Adrenal gland (tissue), 5 donors: ENCODE results near the gene SLC38A11.

Experiments
- POLR2A ChIP-seq, 2 donors: fragments of 450-650 bp; IDR thresholded peaks; one replicate each; pipeline ENCODE4 v1.6.1; 2017; ENCODE audit warnings: antibody characterized with exemption in 2 of 2, mild to moderate bottlenecking in 2 of 2, moderate library complexity in 1 of 2
- TF ChIP-seq, protein P1 (sequence below), 6 experiments: fragments of 450-650 bp in 4 of 6; fragments of 200-600 bp in 2 of 6; sonication (generic) in 1 of 6; IDR thresholded peaks; 1 replicate in 5 of 6; 2 replicates in 1 of 6; pipeline versions ENCODE4 v1.5.1 to v1.8.0; 2016 to 2021; ENCODE audit warnings: antibody characterized with exemption in 6 of 6, mild to moderate bottlenecking in 2 of 6, moderate library complexity in 1 of 6
- donor health status: DM: no; HTN: no; CAD: no.

DNA sequence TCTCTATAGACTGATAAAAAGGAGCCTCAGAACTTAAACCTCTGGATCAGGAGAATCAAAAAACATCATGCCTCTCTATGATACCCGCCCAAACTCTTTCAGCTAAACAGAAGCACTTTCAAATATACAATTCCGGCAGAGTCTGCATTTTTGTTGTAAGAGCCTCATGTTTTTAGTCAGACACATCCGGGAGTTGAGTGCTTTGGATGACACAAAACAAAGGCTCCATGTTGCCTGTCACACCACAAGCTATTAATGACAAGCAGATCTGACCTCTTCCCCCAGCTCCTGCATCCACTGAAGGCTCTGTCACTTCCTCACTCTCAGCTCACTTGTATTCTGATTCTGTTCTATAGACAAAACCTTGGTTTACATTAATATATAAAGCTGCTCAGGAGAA is 33.2 kb downstream of the SLC38A11 start:
- TF ChIP-seq, protein P1, sequence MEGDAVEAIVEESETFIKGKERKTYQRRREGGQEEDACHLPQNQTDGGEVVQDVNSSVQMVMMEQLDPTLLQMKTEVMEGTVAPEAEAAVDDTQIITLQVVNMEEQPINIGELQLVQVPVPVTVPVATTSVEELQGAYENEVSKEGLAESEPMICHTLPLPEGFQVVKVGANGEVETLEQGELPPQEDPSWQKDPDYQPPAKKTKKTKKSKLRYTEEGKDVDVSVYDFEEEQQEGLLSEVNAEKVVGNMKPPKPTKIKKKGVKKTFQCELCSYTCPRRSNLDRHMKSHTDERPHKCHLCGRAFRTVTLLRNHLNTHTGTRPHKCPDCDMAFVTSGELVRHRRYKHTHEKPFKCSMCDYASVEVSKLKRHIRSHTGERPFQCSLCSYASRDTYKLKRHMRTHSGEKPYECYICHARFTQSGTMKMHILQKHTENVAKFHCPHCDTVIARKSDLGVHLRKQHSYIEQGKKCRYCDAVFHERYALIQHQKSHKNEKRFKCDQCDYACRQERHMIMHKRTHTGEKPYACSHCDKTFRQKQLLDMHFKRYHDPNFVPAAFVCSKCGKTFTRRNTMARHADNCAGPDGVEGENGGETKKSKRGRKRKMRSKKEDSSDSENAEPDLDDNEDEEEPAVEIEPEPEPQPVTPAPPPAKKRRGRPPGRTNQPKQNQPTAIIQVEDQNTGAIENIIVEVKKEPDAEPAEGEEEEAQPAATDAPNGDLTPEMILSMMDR (IDR thresholded peaks at IDR 0.05), result no peak
- TF ChIP-seq POLR2A (IDR thresholded peaks at IDR 0.05), result no peak
